Measurements from ENCODE around the gene USP48.

Gene USP48

DNA sequence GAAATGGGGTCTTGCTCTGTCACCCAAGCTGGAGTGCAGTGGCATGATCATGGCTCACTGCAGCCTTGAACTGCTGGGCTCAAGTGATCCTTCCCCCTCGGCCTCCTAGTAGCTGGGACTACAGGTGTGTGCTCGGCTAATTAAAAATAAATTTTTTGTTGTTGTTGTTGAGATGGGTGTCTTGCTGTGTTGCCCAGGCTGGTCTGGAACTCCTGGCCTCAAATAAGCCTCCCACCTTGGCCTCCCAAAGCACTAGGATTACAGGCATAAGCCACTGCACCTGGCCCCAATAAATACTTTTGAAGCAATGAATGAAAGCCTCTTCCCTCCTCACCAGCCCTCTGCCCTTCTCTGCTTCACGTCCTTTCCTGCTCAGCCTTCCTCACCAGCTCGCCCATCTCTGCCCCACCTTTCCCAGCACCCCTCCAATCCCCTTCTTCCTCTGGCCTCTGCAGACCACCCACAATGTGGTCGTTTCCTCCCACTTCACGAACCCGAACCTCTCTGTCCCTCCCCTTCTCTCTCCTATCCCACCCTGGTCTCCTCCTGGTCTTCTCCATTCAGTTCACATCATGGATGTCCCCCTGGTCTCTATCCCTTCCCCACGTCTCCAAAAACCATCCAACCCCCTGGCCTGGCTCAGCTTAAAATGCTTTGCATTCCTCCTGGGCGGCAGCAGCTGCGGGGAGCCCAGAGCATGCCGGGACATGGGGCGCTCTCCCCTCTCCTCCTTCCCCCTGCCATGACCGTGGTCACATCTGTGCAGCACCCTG, 152.2 kb downstream of the USP48 start:
- DNase-seq: no peak

DNA sequence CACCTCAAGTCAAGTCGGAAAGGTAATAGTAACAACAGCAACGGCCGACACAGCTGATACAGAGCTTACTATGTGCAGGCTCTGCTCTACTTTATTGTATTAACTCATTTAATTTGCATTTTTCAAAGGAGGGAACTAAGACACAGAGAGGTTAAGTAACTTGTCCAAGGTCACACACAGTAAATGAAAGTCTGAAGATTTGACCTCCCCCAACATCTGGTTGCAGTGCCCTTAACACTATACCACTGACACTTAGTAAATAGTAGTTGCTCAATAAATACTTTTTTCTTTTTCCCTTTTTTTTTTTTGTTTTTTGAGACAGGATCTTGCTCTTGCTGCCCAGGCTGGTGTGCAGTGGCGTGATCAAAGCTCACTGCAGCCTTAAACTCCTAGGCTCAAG, 153.0 kb downstream of the USP48 start:
- DNase-seq: no peak

DNA sequence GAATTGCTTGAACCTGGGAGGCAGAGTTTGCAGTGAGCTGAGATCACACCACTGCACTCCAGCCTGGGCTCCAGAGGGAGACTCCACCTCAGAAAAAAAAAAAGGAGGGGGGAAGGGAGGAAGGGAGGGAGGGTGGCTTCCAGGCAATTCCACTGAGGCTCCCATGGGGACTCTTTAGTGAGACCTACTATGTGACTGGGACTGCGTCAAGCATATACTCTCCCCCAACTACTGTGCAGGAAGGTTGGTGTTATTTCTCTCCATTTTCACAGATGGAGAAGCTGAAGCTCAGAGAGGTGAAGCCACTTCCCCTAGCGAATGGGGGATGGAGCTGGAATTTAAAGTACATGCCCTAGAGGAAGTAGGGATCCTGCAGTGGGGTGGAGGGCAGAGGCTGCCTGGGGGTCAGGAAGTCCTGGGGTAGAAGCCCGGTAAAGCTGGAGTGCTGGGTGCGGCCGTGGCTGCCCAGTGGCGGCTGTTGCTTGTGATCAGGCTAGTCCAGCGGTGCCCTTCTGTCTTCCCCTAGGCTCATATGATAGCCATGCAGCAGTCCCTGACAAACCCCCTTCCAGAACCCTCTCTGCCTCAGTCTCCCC, 154.1 kb downstream of the USP48 start:
- no peak for DNase-seq

All from activated T-cell treated with anti-CD3 and anti-CD28 coated beads, Interleukin-2, amount 50 U/mL, for 1 hour (primary cell).